Activated CD8-positive, alpha-beta T cell treated with anti-CD3 and anti-CD28 coated beads, Interleukin-2, amount 10 ng/mL, durations not matched to agents 7 days and 5 days (primary cell): ENCODE results near the gene DAAM1. TPM values are rescaled to one million over a fixed set of nuclear protein-coding genes. Genes with fewer than 3 reads are reported as not detected.

Source experiments
- ATAC-seq: fragments of 150-1000 bp; cut with Tn5 transposase; one replicate; pipeline ENCODE4 v1.10.0; 2021; ENCODE audit warnings: moderate library complexity
- CTCF ChIA-PET: fragments of 350-600 bp; sonication (Branson Sonifier 250); formaldehyde crosslinking; loops from one replicate; lab custom pipeline; 2021; ENCODE audit warnings: antibody characterized with exemption; lab: Charles Lee
- POLR2A ChIA-PET: fragments of 350-600 bp; sonication (Branson Sonifier 250); formaldehyde crosslinking; loops from one replicate; lab custom pipeline; 2021; ENCODE audit warnings: antibody characterized with exemption; lab: Charles Lee
- DNase-seq: peaks from one replicate; pipeline ENCODE4 v3.0.0-alpha.2; 2020
- H3K27ac Mint-ChIP-seq: one replicate; pipeline ENCODE4 v1.8.0; 2021; ENCODE audit warnings: mild to moderate bottlenecking, mixed read lengths
- H3K27me3 Mint-ChIP-seq: one replicate; pipeline ENCODE4 v1.8.0; 2021; ENCODE audit warnings: low read depth, mixed read lengths
- H3K36me3 Mint-ChIP-seq: one replicate; pipeline ENCODE4 v1.8.0; 2021; ENCODE audit warnings: low read depth, mixed read lengths
- H3K4me1 Mint-ChIP-seq: one replicate; pipeline ENCODE4 v1.8.0; 2021; ENCODE audit warnings: low read depth, mixed read lengths
- H3K4me3 Mint-ChIP-seq: one replicate; pipeline ENCODE4 v1.8.0; 2021; ENCODE audit warnings: mild to moderate bottlenecking, mixed read lengths
- H3K9me3 Mint-ChIP-seq: one replicate; pipeline ENCODE4 v1.8.0; 2022; ENCODE audit warnings: mixed read lengths; ENCODE audit not compliant: insufficient read depth
- total RNA-seq, 2 experiments: library from RNA; stranded (reverse); gene quantifications; one replicate each; pipeline ENCODE4 v1.2.3, GENCODE V29; 2021

DAAM1 gene
- total RNA-seq, 2 experiments from 2014 or later = 20.4 to 24.9 TPM

DNA sequence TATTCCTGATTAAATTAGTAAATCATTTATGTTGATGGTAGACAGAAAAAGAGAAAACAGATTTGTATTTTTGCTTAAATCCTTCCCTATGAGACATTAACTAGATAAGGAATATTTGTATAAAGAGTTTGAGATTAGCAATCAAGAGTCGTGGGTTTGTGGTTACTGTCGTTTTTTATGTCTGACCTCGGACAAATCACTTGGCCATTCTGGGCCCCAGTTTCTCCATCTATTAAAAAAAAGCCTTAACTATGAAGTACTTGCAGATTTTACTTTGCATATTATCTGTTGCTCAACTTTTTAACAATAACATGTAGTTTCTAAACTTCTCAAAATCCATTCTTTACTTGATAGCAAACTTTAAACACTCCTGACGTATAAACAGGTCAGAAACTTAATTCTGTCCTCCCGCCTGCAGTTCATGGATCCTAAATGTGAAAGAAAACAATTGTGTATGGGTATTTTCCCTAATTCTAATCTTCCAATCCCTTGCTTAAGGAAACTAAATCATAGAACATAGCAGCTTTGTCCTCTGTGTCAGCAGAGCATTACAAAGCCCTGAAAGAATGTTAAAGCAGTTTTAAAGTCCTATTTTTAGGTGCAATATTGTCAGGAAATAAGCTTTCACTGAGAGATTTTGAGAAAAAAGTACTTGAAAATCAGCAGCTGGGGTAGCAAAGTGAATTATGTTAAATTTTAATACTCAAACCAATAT lies 158.5 kb downstream of the DAAM1 start:
- Mint-ChIP-seq H3K36me3 (peaks cover 1% of the 10 kb centered on the region), H3K27ac (no peak overlapping the region), H3K4me1 (no peaks in the 10 kb centered on the region), H3K27me3 (no peaks in the 10 kb centered on the region), H3K9me3 (no peaks in the 10 kb centered on the region), H3K4me3 (no peak overlapping the region)
- no peak for ATAC-seq
- CTCF ChIA-PET = no interaction called here
- no peak for DNase-seq
- POLR2A ChIA-PET = no interaction called here

DNA sequence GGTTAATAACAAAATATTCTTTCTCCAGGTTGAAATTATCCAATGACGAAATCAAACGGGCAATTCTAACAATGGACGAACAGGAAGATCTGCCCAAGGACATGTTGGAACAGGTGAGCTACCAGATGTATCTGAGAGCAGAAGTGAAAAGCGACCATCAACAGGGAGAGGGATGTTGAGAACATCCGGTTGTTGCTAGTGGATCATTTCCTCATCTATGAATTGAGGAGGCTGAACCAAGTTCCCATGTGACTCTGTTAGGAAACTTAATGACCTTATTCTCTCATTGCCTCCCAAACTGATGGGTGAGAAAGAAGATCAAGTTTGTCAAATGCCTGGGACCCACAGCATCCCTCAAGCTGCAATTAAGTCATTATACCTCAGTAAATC lies 159.0 kb downstream of the DAAM1 start:
- DNase-seq (no peak), ATAC-seq (no peak)
- H3K4me1 Mint-ChIP-seq = no peaks in the 10 kb centered on the region
- ChIA-PET POLR2A (no interaction called here), CTCF (no interaction called here)
- peaks cover 1% of the 10 kb centered on the region for H3K36me3 Mint-ChIP-seq
- H3K27me3 Mint-ChIP-seq = no peaks in the 10 kb centered on the region
- H3K9me3 Mint-ChIP-seq = no peaks in the 10 kb centered on the region
- no peak overlapping the region for H3K27ac Mint-ChIP-seq
- H3K4me3 Mint-ChIP-seq = no peak overlapping the region

DNA sequence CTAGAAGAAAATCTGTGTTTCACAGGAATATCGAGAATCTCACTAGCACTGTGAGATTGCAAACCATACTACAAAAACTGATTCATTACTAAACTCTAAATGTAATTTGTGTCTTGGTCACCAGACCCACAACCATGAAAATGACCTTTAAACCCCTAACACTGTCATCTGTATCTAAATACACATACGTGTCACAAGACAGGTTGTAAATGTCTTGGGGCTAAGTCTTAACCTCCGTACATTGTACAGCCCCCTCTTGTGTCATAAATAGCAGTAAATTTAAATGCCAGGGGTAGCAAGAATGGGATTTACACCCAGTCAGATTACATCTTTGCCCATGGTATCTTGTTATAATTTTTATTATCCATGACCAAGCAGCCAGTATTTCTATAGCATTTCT lies 159.4 kb downstream of the DAAM1 start:
- Mint-ChIP-seq H3K27ac (no peak overlapping the region), H3K36me3 (peaks cover 2% of the 10 kb centered on the region), H3K9me3 (no peaks in the 10 kb centered on the region), H3K4me1 (no peaks in the 10 kb centered on the region), H3K4me3 (no peak overlapping the region), H3K27me3 (no peaks in the 10 kb centered on the region)
- DNase-seq (no peak), ATAC-seq (no peak)
- CTCF ChIA-PET = no interaction called here
- POLR2A ChIA-PET = no interaction called here

DNA sequence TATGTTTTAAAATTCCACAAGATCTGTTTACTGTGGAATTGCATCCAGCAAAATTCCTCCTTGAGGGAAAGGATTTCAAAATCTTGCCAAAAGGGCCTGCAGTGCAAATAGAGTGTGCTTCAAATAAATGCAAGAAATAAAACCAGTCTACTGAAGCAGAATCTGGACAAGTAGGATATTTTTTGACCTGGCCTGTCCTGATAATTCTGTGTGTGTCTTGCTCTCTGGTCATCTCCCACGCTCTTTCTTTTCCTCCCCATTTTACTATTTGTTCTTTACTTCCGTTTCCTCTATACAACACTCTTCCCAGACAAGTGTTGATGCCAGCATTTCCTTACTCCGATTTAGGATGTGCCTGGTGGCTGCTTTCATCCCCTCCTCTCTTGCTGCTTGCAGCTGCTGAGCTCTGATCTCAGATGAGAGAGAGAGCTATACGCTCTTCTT lies 160.8 kb downstream of the DAAM1 start:
- Mint-ChIP-seq H3K27ac (no peak overlapping the region), H3K36me3 (peaks cover 6% of the 10 kb centered on the region), H3K4me1 (no peaks in the 10 kb centered on the region), H3K9me3 (no peaks in the 10 kb centered on the region), H3K4me3 (no peak overlapping the region), H3K27me3 (no peaks in the 10 kb centered on the region)
- ChIA-PET CTCF (no interaction called here), POLR2A (no interaction called here)
- ATAC-seq = no peak
- DNase-seq = no peak

DNA sequence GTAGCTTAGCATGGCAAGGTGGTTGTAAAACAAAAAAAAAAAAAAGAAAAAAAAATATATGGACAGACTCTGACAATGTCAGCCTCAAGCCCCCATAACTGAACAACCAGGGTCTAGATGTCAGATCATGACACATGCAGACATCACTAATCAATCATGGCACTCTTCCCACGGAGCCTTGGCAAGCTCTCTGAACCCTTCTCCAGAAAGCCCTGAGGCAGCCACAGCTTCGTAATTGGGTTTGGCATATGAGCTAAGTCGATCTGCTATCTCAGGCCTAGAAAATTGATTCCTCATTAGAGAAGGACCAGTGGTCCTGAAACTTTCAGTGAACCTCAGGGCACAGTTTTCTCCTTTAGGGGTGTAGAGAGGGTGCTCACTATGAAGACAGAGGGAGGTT lies 164.5 kb downstream of the DAAM1 start:
- ATAC-seq (no peak), DNase-seq (no peak)
- ChIA-PET POLR2A (no interaction called here), CTCF (interaction anchor here (1.0 kb wide), 1 partner anchor 226 kb away, joined by 3 read pairs; no protein-coding TSS in a partner anchor)
- H3K9me3 Mint-ChIP-seq = no peaks in the 10 kb centered on the region
- H3K4me3 Mint-ChIP-seq = no peak overlapping the region
- H3K27me3 Mint-ChIP-seq = no peaks in the 10 kb centered on the region
- no peaks in the 10 kb centered on the region for H3K4me1 Mint-ChIP-seq
- H3K27ac Mint-ChIP-seq = no peak overlapping the region
- peaks cover 12% of the 10 kb centered on the region for H3K36me3 Mint-ChIP-seq

DNA sequence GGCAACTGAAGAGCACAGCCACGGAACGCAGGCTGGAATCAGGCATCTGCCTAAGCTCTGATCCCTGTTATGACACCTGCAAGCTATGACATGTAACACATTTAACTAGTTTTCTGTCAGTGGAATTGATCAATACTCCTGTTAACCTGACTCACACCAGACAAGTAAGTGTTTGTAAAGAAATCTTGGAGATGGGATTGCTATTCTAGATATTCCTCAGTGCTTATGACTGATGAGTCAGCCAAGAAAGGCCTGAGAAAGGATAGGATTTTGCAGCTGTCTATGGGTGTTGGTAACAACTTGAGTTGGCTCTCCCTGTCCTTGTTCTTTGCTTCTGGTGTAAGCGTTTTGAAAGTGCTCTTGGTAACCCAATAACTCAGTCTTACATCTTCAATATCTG lies 166.2 kb downstream of the DAAM1 start:
- Mint-ChIP-seq H3K27me3 (no peaks in the 10 kb centered on the region), H3K4me3 (no peak overlapping the region), H3K36me3 (peaks cover 19% of the 10 kb centered on the region), H3K4me1 (peaks cover 3% of the 10 kb centered on the region), H3K27ac (no peak overlapping the region), H3K9me3 (no peaks in the 10 kb centered on the region)
- ChIA-PET POLR2A (no interaction called here), CTCF (no interaction called here)
- ATAC-seq (no peak), DNase-seq (no peak)

DNA sequence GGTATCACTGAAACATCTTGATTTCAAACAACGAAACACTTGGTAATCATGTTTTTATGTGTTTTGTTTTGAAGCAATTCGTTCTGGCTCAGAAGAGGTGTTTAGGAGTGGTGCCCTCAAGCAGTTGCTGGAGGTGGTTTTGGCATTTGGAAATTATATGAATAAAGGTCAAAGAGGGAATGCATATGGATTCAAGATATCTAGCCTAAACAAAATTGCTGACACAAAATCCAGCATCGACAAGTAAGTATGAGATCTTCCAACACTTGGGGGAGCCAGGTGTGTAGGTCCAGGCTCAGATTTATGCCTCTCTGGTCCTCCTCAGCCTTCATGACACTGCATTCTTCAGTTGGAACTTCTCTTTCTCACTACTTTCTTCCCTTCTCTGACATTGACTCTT lies 166.6 kb downstream of the DAAM1 start:
- Mint-ChIP-seq H3K4me3 (no peak overlapping the region), H3K27me3 (no peaks in the 10 kb centered on the region), H3K9me3 (no peaks in the 10 kb centered on the region), H3K4me1 (peaks cover 5% of the 10 kb centered on the region), H3K27ac (no peak overlapping the region), H3K36me3 (peaks cover 19% of the 10 kb centered on the region)
- DNase-seq = no peak
- ChIA-PET POLR2A (no interaction called here), CTCF (no interaction called here)
- ATAC-seq = no peak

DNA sequence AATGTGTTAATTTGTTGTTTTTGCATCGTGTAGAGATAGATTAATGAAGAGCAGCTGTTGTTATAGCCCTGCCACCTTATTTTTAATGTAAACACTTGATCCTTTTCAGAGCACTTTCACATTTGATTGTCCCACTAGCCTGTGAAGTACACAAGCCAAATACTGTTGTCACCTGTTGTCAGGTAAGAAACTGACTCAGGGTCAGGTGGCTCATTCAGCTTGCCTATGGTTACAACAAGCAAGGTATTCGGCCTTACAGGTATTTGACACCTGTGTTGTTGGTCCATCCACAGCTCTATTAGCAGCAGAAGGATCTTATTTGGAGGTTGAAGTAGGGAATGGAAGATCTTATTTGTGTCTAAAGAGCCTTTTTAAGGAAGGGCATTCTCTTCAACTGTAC lies 167.8 kb downstream of the DAAM1 start:
- CTCF ChIA-PET = no interaction called here
- ATAC-seq (no peak), DNase-seq (no peak)
- Mint-ChIP-seq H3K27ac (no peak overlapping the region), H3K9me3 (no peaks in the 10 kb centered on the region), H3K4me3 (no peak overlapping the region), H3K36me3 (peaks cover 24% of the 10 kb centered on the region), H3K27me3 (no peaks in the 10 kb centered on the region), H3K4me1 (peaks cover 5% of the 10 kb centered on the region)
- POLR2A ChIA-PET = no interaction called here

DNA sequence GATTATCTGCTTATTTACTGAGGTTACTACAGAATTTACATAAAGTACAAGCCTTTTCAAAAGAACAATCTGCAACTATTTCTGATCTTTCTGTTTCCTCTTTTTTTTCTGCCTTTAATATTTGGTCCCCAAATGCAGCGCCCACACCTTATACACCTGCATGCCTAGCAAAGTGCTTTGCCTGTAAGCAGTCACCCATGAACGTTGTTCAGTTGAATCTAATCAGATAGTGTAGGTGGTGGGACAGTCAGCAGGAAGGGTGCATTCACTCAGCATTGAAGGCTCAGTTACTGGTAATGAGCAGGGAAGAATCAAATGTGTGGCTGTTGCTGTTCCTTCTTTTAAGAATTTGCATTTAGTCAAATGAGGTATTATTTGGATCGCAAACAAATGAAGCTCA lies 168.3 kb downstream of the DAAM1 start:
- Mint-ChIP-seq H3K4me1 (peaks cover 5% of the 10 kb centered on the region), H3K27ac (no peak overlapping the region), H3K27me3 (no peaks in the 10 kb centered on the region), H3K36me3 (peaks cover 23% of the 10 kb centered on the region), H3K4me3 (no peak overlapping the region), H3K9me3 (no peaks in the 10 kb centered on the region)
- ChIA-PET POLR2A (no interaction called here), CTCF (no interaction called here)
- no peak for DNase-seq
- no peak for ATAC-seq

DNA sequence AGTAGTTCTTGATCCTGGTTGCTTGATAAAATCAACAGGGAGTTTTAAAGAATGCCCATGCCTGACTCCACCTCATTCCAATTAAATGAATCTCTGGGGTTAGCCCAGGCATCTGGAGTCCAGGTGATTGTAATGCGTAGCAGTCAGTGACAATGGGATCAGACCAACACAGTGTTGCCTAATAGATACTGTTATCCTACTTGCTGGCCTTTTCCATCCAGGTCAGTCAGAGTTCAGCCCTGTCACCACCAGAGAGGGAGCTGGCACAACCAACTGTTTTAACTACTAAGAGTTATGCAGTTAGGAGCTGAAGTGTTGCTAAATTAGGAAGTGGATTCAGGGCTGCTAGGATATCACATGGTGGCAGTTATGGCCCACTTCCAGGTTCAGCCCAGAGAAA lies 169.6 kb downstream of the DAAM1 start:
- no peak for ATAC-seq
- peaks cover 5% of the 10 kb centered on the region for H3K4me1 Mint-ChIP-seq
- DNase-seq = no peak
- H3K4me3 Mint-ChIP-seq = no peak overlapping the region
- CTCF ChIA-PET = no interaction called here
- peaks cover 20% of the 10 kb centered on the region for H3K36me3 Mint-ChIP-seq
- no peak overlapping the region for H3K27ac Mint-ChIP-seq
- no peaks in the 10 kb centered on the region for H3K9me3 Mint-ChIP-seq
- POLR2A ChIA-PET = no interaction called here
- no peaks in the 10 kb centered on the region for H3K27me3 Mint-ChIP-seq

DNA sequence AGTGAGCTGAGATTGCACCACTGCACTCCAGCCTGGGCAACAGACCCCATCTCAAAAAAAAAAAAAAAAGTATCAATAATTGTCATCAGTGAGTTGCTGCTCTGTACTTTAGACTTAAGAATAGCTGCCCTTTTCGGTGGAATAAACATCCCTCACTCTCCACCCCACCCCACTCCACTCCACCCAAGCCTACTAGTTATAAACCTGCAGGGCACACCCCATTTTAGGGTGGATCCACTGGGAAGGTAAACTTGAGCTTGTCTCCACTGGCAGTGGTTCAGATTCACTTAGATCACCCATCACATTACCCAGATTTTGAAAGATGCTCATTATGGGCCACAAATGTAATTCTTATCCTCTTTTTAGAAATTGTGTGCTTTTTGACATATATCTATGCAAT lies 170.3 kb downstream of the DAAM1 start:
- Mint-ChIP-seq H3K4me1 (peaks cover 5% of the 10 kb centered on the region), H3K27ac (no peak overlapping the region), H3K36me3 (peaks cover 21% of the 10 kb centered on the region), H3K9me3 (no peaks in the 10 kb centered on the region), H3K27me3 (no peaks in the 10 kb centered on the region), H3K4me3 (no peak overlapping the region)
- ChIA-PET CTCF (no interaction called here), POLR2A (no interaction called here)
- ATAC-seq (no peak), DNase-seq (no peak)

DNA sequence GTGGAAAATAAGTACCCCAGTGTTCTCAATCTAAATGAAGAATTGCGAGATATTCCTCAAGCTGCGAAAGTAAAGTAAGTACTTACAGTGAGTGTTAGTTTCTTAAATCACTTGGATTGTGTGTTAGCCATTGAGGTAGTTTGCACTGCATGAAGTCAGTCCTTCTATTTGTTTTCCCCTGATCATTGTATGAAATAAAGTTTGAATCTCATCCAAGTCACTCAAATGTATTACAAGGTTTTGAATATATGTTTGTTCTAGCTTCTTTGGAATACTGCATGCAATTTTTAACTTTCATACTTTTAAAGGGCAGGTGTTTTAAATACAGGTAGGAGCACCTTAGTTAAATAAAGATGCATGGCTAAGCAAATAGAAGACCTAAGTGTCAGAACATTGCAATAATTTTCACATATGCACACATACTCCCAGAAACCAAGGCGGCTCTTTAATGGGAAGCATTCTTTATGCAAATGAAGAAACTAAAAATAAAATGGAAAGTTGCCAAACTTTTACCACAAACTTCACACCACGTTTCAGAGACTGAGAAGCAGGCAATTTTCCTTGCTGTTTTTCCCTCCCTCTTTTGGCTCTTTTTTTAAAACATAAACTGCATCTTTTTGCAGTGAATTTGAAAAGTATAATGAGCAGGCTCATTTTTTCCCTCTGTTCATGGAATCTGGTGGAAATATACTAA lies 171.1 kb downstream of the DAAM1 start:
- Mint-ChIP-seq H3K9me3 (no peaks in the 10 kb centered on the region), H3K27ac (no peak overlapping the region), H3K27me3 (no peaks in the 10 kb centered on the region), H3K4me1 (peaks cover 5% of the 10 kb centered on the region), H3K4me3 (no peak overlapping the region), H3K36me3 (peaks cover 23% of the 10 kb centered on the region)
- ATAC-seq = no peak
- CTCF ChIA-PET = no interaction called here
- DNase-seq = no peak
- POLR2A ChIA-PET = no interaction called here
